IMR-90 (cell line): ENCODE results near the gene MRPS18A. TPM values are rescaled to one million over a fixed set of nuclear protein-coding genes. Genes with fewer than 3 reads are reported as not detected.

Source experiments
- ATAC-seq: fragments of 200-7000 bp; cut with Tn5 transposase; 2 replicates; pipeline ENCODE4 v1.9.1; 2020; ENCODE audit warnings: low read depth, mild to moderate bottlenecking, moderate library complexity
- BruUV-seq: library from RNA; stranded (reverse); fragments of 400-500 nt; replicated peaks from 2 replicates; lab custom pipeline; 2021; lab: Mats Ljungman, UMichigan
- CTCF ChIA-PET: fragments of 300-600 bp; formaldehyde crosslinking; extraction: SDS; loops from one replicate; lab custom pipeline; 2021; ENCODE audit warnings: antibody characterized with exemption; lab: Yijun Ruan, JAX
- POLR2A ChIA-PET: fragments of 300-600 bp; sonication (Branson Sonifier 250); formaldehyde crosslinking; loops from one replicate; lab custom pipeline; 2022; ENCODE audit warnings: antibody characterized with exemption; ENCODE audit not compliant: unreplicated experiment; lab: Charles Lee
- DNase-seq: peaks from one replicate; pipeline ENCODE4 v3.0.0; 2013
- H2AFZ ChIP-seq: replicated peaks from 2 replicates; pipeline ENCODE3; 2013; ENCODE audit warnings: low read length, mild to moderate bottlenecking; ENCODE audit not compliant: poor library complexity
- H2AK5ac ChIP-seq: 2 replicates; pipeline ENCODE4 v1.6.1; 2013; ENCODE audit warnings: low read depth, low read length, inconsistent platforms
- H2AK9ac ChIP-seq: replicated peaks from 2 replicates; pipeline ENCODE3; 2013; ENCODE audit warnings: mild to moderate bottlenecking, low read depth, low read length, moderate library complexity; ENCODE audit not compliant: poor library complexity
- H2BK120ac ChIP-seq: 2 replicates; pipeline ENCODE4 v1.6.1; 2013; ENCODE audit warnings: low read depth, low read length, inconsistent platforms
- H2BK15ac ChIP-seq: 3 replicates; pipeline ENCODE4 v1.6.1; 2013; ENCODE audit warnings: low read depth, low read length, inconsistent platforms
- H2BK20ac ChIP-seq: 2 replicates; pipeline ENCODE4 v1.6.1; 2013; ENCODE audit warnings: low read depth, mild to moderate bottlenecking, inconsistent platforms, low read length, moderate library complexity
- H2BK5ac ChIP-seq: 2 replicates; pipeline ENCODE4 v1.6.1; 2013; ENCODE audit warnings: mild to moderate bottlenecking, low read depth, low read length, inconsistent platforms; ENCODE audit not compliant: poor library complexity, severe bottlenecking
- H3K14ac ChIP-seq: replicated peaks from 2 replicates; pipeline ENCODE4 v1.6.1; 2013; ENCODE audit warnings: low read depth, low read length, inconsistent platforms
- H3K18ac ChIP-seq: 2 replicates; pipeline ENCODE4 v1.6.1; 2013; ENCODE audit warnings: low read depth, low read length, control low read depth
- H3K23ac ChIP-seq: 2 replicates; pipeline ENCODE4 v1.6.1; 2013; ENCODE audit warnings: low read depth, low read length, inconsistent platforms
- H3K27ac ChIP-seq: 2 replicates; pipeline ENCODE4 v1.5.1; 2013; ENCODE audit warnings: mild to moderate bottlenecking, control low read depth, low read length; ENCODE audit not compliant: insufficient read depth
- H3K27me3 ChIP-seq: 2 replicates; pipeline ENCODE4 v1.6.1; 2013; ENCODE audit warnings: low read length; ENCODE audit not compliant: control insufficient read depth, insufficient read depth
- H3K36me3 ChIP-seq: 2 replicates; pipeline ENCODE4 v1.6.1; 2013; ENCODE audit warnings: low read length, mixed read lengths; ENCODE audit not compliant: control insufficient read depth, insufficient read depth
- H3K4ac ChIP-seq: 2 replicates; pipeline ENCODE4 v1.6.1; 2013; ENCODE audit warnings: low read depth, low read length, inconsistent platforms
- H3K4me1 ChIP-seq: 2 replicates; pipeline ENCODE4 v1.6.1; 2013; ENCODE audit warnings: low read length, mixed read lengths; ENCODE audit not compliant: control insufficient read depth, insufficient read depth
- H3K4me2 ChIP-seq: 2 replicates; pipeline ENCODE4 v1.6.1; 2013; ENCODE audit warnings: low read depth, mild to moderate bottlenecking, control low read depth, low read length, moderate library complexity
- H3K4me3 ChIP-seq: 2 replicates; pipeline ENCODE4 v1.5.1; 2013; ENCODE audit warnings: low read depth, mild to moderate bottlenecking, control low read depth, low read length, moderate library complexity; ENCODE audit not compliant: insufficient read depth
- H3K56ac ChIP-seq: 2 replicates; pipeline ENCODE4 v1.6.1; 2013; ENCODE audit warnings: low read length, inconsistent platforms; ENCODE audit not compliant: insufficient read depth; ENCODE audit errors: extremely low read depth
- H3K79me1 ChIP-seq, 2 experiments: 2 replicates each; pipeline ENCODE4 v1.6.1; 2013; ENCODE audit warnings: low read length in 2 of 2, inconsistent platforms in 1 of 2, low read depth in 1 of 2
- H3K9ac ChIP-seq: 2 replicates; pipeline ENCODE4 v1.6.1; 2013; ENCODE audit warnings: low read depth, low read length, control low read depth
- H3K9me1 ChIP-seq: 2 replicates; pipeline ENCODE4 v1.6.1; 2013; ENCODE audit warnings: low read length, inconsistent platforms; ENCODE audit not compliant: insufficient read depth
- H3K9me3 ChIP-seq: 2 replicates; pipeline ENCODE4 v1.6.1; 2013; ENCODE audit warnings: low read length; ENCODE audit not compliant: control insufficient read depth, insufficient read depth
- H4K20me1 ChIP-seq: 2 replicates; pipeline ENCODE4 v1.6.1; 2013; ENCODE audit warnings: low read length, inconsistent platforms; ENCODE audit not compliant: insufficient read depth
- H4K5ac ChIP-seq: 2 replicates; pipeline ENCODE4 v1.6.1; 2013; ENCODE audit warnings: mild to moderate bottlenecking, low read depth, low read length, control low read depth
- H4K8ac ChIP-seq, 2 experiments: 2 replicates each; pipeline ENCODE4 v1.6.1; 2013; ENCODE audit warnings: low read depth in 2 of 2, low read length in 2 of 2, control low read depth in 1 of 2, inconsistent platforms in 1 of 2
- H4K91ac ChIP-seq: 2 replicates; pipeline ENCODE4 v1.6.1; 2013; ENCODE audit warnings: low read depth, low read length, inconsistent platforms; ENCODE audit not compliant: insufficient read depth
- BHLHE40 ChIP-seq: fragments of 150-350 bp; IDR thresholded peaks from 2 replicates; pipeline ENCODE4 v1.6.1; 2016; ENCODE audit warnings: mild to moderate bottlenecking, low read depth, low read length
- CEBPB ChIP-seq: IDR thresholded peaks from 2 replicates; pipeline ENCODE4 v1.6.1; 2012; ENCODE audit warnings: low read depth, low read length, improper control_type of control experiment
- CHD1 ChIP-seq: IDR thresholded peaks from 2 replicates; pipeline ENCODE4 v1.6.1; 2012; ENCODE audit warnings: low read depth, low read length, improper control_type of control experiment
- CTCF ChIP-seq: conservative IDR thresholded peaks from 2 replicates; pipeline ENCODE4 v1.5.1; 2012; ENCODE audit warnings: mild to moderate bottlenecking, low read depth, low read length, improper control_type of control experiment
- ELK1 ChIP-seq: fragments of 150-350 bp; IDR thresholded peaks from 2 replicates; pipeline ENCODE4 v1.6.1; 2016; ENCODE audit warnings: low read depth, mild to moderate bottlenecking, low read length, moderate library complexity, borderline replicate concordance
- MAFK ChIP-seq: IDR thresholded peaks from 2 replicates; pipeline ENCODE4 v1.6.1; 2012; ENCODE audit warnings: low read depth, low read length, improper control_type of control experiment
- MAZ ChIP-seq: IDR thresholded peaks from 2 replicates; pipeline ENCODE4 v1.6.1; 2012; ENCODE audit warnings: low read depth, mild to moderate bottlenecking, low read length, improper control_type of control experiment, moderate library complexity, borderline replicate concordance
- NFE2L2 ChIP-seq: fragments of 150-350 bp; IDR thresholded peaks from 2 replicates; pipeline ENCODE4 v1.6.1; 2016; ENCODE audit warnings: low read depth, mild to moderate bottlenecking, low read length
- POLR2A ChIP-seq: IDR thresholded peaks from 2 replicates; pipeline ENCODE4 v1.6.1; 2012; ENCODE audit warnings: mild to moderate bottlenecking, low read depth, low read length
- RAD21 ChIP-seq: IDR thresholded peaks from 2 replicates; pipeline ENCODE4 v1.6.1; 2012; ENCODE audit warnings: low read length, improper control_type of control experiment
- RFX5 ChIP-seq: IDR thresholded peaks from 2 replicates; pipeline ENCODE4 v1.8.0; 2012; ENCODE audit warnings: low read depth, mild to moderate bottlenecking, low read length, moderate library complexity
- WGBS, 2 experiments: methylation state at CpG; one replicate each; pipeline versions ENCODE4 v1.1.5 to v1.1.7; 2013; ENCODE audit warnings: missing lambda C conversion rate in 2 of 2; ENCODE audit not compliant: insufficient read length in 1 of 2; ENCODE audit errors: extremely low coverage in 2 of 2; 5-methylcytosine and 5-hydroxymethylcytosine counted together
- dilution Hi-C: fragments of 300-500 bp; cut with HindIII; formaldehyde crosslinking; loops from one replicate; pipeline ENCODE4 v1.14.3; 2018; ENCODE audit warnings: low sequenced_read_pairs; ENCODE audit not compliant: unreplicated experiment
- in situ Hi-C: fragments of 300-500 bp; cut with MboI; formaldehyde crosslinking; loops from 3 replicates; pipeline ENCODE4 v1.14.3; 2019; ENCODE audit warnings: low sequenced_read_pairs, inconsistent platforms, mixed read lengths
- intact Hi-C: fragments of 100-400 bp; cut with micrococcal nuclease; formaldehyde crosslinking; loops from 2 replicates; pipeline ENCODE4 v1.10.0; 2022
- polyA plus RNA-seq, 3 experiments: library from polyadenylated mRNA; depleted of rRNA; stranded (reverse); fragments of >200 nt; gene quantifications; 2 replicates each; pipeline ENCODE4 v1.2.3, GENCODE V29; 2012; ENCODE audit warnings: low replicate concordance in 1 of 3
- total RNA-seq: library from RNA; depleted of rRNA; stranded (reverse); fragments of >200 nt; gene quantifications from 2 replicates; pipeline ENCODE4 v1.2.3, GENCODE V29; 2012

The MRPS18A gene
- total and polyA plus RNA-seq, 2 of the 4 experiments (the other 2 are of a cell fraction), result 47.0 to 56.6 TPM

GRCh38 chr6:43639984-43640800 lies 47.4 kb downstream of the MRPS18A start:
- Histone ChIP-seq H2BK5ac (no peak overlapping the region), H2BK15ac (no peak overlapping the region), H3K4me3 (no peak overlapping the region), H4K8ac (no peak overlapping the region), H4K20me1 (peaks cover 20% of the 10 kb centered on the region), H3K23ac (no peak overlapping the region), H3K9ac (no peak overlapping the region), H3K27ac (no peak overlapping the region), H3K9me1 (peaks cover 16% of the 10 kb centered on the region), H2AK9ac (no peak overlapping the region), H3K56ac (no peak overlapping the region), H2AK5ac (no peak overlapping the region), H2AFZ (no peak overlapping the region), H3K9me3 (no peaks in the 10 kb centered on the region), H3K4me2 (no peak overlapping the region), H3K18ac (no peak overlapping the region), H3K36me3 (peaks cover 28% of the 10 kb centered on the region), H3K79me1 (peaks cover 33 to 50% of the 10 kb centered on the region in 2 experiments), H4K91ac (no peak overlapping the region), H2BK120ac (no peak overlapping the region), H3K14ac (no peak overlapping the region), H3K4ac (no peak overlapping the region), H2BK20ac (no peak overlapping the region), H3K4me1 (peaks cover 6% of the 10 kb centered on the region), H3K27me3 (no peaks in the 10 kb centered on the region), H4K5ac (no peak overlapping the region)
- DNase-seq (no peak), ATAC-seq (no peak)
- in situ Hi-C loops, result no loop called here
- TF ChIP-seq CTCF (no peak), MAFK (no peak), BHLHE40 (no peak), ELK1 (no peak), NFE2L2 (no peak), RAD21 (no peak), MAZ (no peak), POLR2A (no peak), RFX5 (no peak), CEBPB (no peak), CHD1 (no peak)
- intact Hi-C loops, result no loop called here
- WGBS, 2 experiments, result 94% methylated on average over 18 of the region's 21 CpGs; no CpG with 5 or more reads in 1 of the 2 experiments
- no TSS peak for BruUV-seq
- ChIA-PET CTCF (interaction anchor here (0.7 to 1.0 kb wide), 2 partner anchors 130 to 678 kb away, joined by 3 read pairs; partner anchors contain the start of gene VEGFA), POLR2A (no interaction called here)
- dilution Hi-C loops, result no loop called here
